HG02759 (cell line): ENCODE results near the gene MICAL3.
"Not testable (repeated sequence)": the region's sequence is repeated elsewhere in the genome, so short reads cannot be mapped to it uniquely, and the experiment has no call there.

ENCODE experiments used
- ATAC-seq: cut with Tn5 transposase; IDR thresholded peaks from one replicate; pipeline ENCODE4 v1.9.1; 2021; ENCODE audit warnings: mild to moderate bottlenecking, moderate library complexity; ENCODE audit not compliant: unreplicated experiment

MICAL3 gene

DNA sequence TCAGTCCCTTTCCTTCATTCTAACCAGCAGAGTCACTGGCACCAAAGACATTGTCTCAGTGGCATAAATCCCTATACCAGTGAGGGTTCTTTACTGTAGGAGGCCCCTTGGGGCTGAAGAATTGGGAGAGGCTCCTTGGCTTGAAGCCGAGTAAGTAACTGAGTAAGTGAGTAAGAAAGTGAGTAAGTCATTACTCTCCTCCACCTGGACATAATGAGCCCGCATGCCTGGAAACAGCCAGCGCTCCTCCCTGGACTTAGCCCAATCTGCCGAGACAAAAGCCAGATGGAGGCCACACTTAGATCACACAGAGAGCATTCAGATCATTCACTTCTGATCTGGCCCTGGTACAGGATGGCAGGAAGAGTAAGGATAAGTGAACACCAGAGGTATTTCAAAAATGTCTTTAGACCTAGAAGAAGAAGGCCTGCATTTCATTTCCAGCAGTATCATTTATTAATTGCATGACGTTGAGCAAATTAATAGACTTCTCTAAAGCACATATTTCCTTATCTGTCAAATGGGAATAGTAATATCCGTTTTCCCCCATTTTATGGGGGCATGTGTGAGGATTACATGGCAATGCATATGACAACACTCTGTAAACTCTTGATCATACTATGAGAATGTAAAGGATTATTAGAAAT lies 8.2 kb upstream of the MICAL3 start:
- ATAC-seq, result no peak

DNA sequence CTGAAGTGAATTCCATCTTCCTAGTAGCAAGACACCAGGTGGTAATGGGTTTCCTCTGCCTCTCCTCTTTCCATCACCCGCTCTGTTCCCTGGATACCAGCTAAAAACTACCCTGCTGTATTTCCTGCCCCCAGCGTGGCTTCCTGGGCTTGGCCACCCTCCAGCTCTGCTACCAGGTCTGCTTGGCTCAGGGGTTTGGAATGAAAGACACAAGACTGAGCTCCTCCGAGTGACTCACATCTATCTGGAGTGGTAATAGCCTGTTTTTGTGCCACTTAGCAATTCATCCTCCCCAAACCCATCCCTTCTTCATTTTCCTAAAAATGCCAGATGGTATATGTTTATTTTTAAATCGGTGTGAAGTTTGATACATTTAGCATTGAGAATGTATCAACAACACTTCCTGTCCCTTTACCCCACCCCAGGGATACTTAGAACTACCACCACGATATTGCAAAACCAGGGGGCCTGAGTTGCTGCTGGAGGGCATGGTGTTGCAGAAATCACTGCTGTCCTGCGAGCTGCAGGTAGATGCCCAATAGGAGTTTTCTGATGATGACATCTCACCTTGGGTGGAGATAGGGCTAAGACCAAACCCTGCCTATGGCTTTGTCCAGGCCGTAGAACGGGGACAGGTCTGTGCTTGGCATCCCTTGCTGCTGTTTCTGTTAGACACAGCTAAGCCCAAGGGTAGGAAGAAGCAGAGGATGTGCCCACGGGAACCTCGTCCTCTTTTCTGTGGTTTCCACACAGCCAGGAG lies 7.5 kb upstream of the MICAL3 start:
- no peak for ATAC-seq

DNA sequence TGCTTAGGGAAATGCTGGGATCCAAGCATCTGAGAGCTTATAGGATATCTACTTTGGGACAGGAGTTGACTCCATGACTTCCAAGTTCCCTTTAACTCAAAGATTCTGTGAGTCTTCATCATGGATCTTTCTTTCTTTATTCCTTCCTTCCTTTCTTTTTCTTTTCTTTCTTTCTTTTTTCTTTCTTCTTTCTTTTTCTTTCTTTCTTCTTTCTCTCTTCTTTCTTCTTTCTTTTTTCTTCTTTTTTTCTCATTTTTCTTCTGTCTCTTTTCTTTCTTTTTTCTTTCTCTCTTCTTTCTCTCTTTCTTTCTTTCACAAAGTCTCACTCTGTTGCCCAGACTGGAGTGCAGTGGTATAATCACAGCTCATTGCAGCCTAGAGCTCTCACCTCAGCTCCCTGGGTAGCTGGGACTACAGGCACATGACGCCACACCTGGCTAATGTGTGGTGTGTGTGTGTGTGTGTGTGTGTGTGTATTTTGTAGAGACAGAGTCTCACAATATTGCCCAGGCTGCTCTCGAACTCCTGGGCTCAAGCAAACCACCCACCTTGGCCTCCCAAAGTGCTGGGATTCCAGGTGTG lies 5.4 kb upstream of the MICAL3 start:
- ATAC-seq, result no peak

DNA sequence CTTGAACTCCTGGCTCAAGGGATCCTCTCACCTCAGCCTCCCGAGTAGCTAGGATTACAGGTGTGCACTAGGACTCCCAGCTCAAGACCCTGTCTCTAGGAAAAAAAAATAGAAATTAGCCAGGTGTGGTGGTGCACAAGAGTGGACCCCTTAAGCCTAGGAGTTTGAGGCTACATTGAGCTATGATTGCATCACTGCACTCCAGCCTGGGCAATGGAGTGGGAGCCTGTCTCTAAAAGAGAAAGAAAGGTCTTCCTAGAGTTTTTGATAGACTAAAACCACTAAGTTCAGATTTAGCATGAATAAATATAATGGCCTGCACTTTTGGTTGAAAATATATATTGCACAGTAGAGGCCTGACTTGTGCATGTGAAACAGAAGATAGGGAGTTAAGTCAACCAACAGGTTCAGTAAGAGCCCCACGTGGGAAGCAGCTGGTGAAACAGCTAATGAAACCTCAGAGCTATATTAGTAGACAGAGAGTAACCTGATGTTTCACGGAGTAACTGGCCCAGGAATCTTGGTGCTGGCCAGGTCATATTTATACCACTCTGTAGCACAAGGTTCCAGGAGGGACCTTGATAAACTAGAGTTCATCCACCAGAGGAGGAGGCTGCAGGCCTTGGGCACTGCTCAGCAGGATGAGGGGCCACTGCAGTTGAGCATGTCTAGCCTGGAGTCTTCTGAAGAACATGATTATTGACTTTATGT lies 4.6 kb upstream of the MICAL3 start:
- no peak for ATAC-seq

DNA sequence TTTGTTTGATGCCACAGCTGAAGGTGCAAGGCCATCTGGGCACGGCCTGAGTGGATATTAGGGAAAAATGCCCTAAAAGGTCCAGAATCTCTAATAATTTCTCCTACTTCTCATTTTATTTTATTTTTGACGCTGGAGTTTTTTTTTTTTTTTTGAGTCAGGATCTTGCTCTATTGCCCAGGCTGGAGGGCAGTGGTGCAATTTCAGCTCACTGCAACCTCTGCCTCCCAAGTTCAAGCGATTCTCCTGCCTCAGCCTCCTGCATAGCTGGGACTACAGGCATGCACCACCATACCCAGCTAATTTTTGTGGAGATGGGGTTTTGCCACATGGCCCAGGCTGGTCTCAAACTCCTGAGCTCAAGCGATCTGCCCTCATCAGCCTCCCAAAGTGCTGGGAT lies 1.5 kb upstream of the MICAL3 start:
- not testable (repeated sequence) for ATAC-seq

DNA sequence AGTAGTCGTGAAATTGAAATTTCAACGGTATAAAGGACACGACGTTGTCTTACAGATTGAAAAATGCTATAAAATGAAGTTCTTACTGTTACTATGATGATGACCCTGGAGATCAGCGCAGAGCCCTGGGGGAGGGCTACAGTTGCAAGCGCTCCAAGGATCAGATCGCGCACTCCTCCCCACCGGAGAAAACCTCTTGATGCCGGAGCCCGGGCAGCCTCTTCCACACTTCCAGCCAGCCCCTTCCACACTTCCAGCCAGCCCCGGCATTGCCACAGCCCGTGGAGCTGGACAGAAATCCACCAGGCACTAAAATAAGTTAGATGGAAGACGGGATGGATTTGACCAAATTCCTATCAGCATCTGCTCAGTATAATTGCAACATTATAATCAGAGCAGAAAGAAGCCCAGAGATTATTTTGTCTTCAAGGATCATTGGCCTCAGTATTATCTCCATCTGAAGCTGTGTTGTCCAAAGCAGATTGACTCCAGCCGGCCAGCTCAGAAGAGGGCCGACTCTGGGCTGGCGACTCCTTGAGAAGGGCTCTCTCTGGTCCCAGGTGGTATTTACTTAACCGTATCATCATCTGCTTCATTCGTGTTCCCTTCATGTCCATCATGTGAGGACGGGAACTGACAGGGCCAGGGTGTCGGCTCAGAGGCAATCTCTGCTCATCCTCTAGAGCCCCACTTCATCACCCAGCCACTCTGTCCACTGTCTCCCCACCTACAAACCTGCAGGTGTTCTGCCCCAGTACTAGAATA lies 777 bp upstream of the MICAL3 start:
- no peak for ATAC-seq

DNA sequence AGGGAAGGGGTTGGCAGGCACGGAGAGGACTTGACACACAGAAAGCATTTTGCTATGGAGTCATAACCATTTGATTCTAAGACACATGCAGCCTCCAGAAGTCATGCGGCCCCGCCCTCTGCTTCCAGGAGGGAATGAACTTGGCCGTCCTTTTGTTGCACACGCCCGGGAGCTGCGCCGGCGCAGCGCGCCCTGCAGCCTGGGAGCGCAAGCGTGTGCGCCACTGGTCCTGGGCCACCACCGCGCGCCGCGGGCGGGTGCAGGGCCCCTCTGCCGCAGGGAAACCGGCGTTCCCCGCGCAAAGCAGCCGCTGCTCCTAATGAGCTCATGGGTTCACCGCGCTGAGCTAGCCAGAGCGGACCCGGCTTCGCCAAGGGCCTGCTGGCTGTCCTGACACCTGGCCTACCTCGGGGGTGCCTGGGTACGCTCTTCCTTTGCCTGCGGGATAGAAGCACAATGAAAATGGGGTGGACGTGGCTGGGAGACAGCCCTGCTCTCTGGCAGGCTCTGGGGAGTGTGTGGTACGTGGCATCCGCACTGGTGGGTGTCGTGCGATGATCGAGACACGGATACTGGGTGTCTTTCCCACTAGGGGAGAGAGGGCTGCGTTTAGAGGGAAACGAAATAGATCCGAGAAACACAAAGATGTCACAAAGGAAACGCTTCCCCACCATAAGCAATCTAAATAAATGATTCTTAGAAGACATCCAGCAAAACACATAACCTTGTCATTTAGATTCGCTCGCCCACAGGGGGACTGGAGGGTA lies 669 bp downstream of the MICAL3 start:
- no peak for ATAC-seq

DNA sequence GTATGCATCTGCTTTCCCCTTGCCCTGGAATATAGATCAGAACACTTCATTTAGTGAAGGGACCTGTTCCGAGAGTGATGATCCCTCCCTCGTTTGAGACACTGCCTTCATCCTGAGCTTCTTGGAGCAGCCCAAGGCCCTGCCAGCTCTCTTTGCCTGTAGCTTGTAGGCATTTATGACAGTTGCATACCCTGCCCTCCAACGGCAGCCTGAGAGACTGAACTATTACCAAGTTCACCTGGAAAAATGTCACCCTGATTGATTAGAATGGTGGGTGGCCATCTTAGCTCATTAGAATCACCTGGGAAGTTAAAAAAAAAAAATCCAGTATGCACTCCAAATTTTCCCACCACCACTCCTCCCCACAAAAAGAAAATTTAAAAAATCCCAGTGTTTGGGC lies 1.5 kb downstream of the MICAL3 start:
- ATAC-seq, result no peak

DNA sequence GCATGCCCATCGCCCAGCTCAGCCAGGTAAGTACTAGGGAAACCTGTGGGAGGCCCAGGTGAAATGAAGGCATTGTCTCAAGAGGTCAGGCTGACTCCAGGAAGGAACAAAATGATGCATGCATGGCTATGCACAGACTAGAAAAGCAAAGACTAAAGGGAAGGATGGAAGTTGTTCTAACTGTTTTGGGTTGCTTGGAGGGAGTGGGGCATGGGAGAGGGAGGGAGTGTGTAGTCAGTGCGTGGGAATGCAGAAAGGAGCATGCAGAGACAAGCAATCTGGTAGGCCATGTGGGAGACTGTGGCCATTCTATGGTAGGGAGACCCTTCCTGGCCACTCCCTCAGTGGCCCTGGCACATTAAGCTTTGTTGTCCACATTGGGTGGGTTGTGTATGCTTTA lies 2.9 kb downstream of the MICAL3 start:
- ATAC-seq, result no peak

DNA sequence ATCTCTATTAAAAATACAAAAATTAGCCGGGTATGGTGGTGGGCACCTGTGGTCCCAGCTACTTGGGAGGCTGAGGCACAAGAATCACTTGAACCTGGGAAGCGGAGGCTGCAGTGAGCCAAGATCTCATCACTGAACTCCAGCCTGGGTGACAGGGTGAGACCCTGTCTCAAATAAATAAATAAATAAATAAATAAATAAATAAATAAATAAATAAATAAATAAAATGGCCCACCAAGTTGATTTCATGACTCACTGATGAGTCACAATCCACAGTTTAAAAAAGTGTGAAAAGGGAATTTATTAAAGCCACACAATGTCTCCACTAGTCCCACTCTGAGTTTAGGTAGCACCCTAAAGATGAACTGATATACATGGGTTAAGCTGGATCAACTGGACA lies 3.6 kb downstream of the MICAL3 start:
- ATAC-seq, result not testable (repeated sequence)

DNA sequence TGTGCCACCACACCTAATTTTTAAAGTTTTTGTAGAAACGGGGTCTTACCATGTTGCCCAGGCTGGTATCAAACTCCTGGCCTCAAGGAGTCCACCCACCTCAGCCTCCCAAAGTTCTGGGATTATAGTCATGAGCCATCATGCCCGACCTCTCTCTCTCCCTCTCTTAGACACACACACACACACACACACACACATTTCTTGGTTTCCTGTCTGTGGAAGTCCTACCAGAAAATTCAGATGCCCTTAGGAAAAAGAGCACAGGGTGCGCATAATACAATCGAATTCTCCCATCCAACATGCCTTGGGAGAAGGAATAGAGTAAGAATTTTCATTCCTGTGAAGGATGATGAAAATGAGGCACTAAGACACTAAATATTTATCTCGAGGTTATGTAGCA lies 10.4 kb downstream of the MICAL3 start:
- no peak for ATAC-seq

DNA sequence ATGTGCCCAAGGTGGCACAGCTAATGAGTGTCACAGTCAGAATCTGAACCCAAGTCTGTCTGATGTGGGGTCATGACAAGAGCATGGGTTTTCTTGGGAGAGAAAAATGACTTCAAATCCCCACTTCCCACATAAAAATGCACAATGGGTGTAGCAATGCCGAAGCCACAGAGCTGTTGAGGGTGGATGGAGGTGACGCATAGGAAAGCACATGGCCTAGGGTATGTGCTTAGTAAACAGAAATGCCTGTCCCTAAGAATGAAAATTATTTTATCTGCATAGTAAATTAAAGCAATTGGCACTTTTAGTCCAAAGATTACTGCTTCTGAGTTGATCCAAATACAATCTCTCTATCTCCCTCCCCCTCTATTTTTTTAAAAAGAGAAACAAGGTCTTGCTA lies 10.9 kb downstream of the MICAL3 start:
- no peak for ATAC-seq

DNA sequence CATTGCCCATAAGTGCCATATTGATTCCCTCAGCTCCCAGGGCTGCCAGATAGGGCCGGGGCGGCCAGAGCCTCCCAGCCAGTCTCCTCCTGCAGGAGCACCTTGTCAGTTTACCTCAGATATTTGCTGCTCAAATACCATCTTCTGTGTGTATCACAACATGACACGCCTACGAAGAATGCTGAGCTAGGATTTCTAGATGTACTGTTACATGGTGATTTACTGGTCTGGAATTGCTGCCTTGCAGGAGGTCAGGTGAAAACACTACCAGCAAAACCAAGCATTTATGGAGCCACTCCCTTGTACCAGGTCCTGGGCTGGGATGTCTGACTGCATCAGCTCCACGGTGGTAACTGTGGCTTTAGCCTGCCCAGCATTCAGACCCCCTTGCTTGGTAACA lies 11.8 kb downstream of the MICAL3 start:
- ATAC-seq, result no peak

DNA sequence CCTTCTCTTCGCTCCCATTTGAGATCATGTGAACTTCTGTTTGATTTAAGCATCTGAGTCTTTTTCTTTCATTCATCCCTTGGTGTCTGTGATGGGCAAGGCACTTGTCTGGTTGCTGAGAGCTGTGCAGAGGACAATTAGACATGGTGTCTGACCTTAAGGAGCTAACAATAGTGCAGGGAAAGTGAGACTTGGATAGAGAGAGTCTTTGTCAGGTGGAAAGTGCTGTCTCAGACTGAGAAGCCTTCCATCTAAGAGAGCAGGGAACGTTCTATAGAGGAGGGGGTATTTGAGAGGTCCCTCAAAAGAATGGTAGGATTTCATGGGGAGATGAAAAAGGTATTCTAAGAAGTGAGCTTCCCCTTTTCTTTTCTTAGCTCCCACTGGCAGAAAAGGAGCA lies 14.1 kb downstream of the MICAL3 start:
- no peak for ATAC-seq

DNA sequence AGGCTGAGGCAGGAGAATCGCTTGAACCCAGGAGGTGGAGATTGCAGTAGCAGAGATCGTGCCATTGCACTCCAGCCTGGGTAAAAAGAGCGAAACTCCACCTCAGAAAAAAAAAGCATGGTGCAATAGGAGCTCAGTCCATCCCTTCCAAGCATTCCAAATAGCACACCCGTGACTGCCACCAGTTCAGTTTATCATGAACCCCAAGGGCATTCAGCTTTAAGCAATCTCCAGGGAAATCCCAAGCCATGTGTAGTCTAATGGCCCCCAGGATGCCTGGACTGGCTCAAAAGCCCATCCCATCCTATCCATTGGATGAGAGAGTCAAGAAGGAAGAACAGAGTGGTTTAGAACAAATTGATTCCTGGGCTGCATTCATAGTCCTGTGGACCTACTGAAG lies 16.2 kb downstream of the MICAL3 start:
- no peak for ATAC-seq

DNA sequence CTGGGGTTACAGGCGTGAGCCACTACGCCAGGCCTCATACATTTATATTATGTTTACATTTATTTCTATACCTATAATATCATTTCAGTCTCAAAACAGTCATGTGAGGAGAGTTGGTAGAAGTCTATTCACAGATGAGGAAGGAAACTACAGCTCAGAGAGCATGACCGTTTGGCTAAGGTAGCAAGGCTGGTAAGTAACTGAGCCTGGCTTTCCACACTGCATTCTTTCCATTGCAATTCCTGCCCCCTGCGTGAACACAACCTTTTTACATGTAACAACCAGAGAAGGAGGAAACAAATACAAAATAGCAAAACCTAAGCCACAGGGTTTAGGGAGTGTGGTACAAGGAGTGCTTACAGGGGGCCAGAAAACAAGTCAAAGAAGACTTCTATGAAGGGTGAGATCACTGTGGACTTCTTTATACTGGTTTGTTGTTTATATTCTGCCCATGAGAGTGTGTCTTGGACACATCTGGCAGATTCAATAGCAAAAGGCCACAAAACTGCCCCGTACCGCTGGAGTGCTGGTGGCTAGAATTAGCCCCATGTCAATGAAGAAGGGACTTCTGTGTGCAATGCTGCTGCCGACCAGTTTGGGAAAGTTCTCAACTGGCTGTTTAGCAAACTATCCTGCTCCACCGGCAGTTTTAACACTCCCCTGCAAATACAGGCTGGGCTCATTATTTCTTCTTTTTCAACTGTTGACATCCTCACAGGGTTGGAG lies 19.0 kb downstream of the MICAL3 start:
- ATAC-seq, result no peak

DNA sequence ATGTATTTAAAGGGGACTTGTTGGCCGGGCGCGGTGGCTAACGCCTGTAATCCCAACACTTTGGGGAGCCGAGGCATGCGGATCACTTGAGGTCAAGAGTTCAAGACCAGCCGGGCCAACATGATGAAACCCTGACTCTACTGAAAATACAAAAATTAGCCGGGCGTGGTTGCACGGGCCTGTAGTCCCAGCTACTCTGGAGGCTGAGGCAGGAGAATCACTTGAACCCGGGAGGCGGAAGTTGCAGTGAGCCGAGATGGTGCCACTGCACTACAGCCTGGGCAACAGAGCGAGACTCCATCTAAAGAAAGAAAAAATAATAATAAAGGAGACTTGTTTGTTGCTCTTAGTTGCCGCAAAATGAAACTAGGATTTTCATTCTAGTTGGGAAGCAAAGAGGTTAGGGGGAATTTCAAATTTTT lies 22.5 kb downstream of the MICAL3 start:
- ATAC-seq, result not testable (repeated sequence)

DNA sequence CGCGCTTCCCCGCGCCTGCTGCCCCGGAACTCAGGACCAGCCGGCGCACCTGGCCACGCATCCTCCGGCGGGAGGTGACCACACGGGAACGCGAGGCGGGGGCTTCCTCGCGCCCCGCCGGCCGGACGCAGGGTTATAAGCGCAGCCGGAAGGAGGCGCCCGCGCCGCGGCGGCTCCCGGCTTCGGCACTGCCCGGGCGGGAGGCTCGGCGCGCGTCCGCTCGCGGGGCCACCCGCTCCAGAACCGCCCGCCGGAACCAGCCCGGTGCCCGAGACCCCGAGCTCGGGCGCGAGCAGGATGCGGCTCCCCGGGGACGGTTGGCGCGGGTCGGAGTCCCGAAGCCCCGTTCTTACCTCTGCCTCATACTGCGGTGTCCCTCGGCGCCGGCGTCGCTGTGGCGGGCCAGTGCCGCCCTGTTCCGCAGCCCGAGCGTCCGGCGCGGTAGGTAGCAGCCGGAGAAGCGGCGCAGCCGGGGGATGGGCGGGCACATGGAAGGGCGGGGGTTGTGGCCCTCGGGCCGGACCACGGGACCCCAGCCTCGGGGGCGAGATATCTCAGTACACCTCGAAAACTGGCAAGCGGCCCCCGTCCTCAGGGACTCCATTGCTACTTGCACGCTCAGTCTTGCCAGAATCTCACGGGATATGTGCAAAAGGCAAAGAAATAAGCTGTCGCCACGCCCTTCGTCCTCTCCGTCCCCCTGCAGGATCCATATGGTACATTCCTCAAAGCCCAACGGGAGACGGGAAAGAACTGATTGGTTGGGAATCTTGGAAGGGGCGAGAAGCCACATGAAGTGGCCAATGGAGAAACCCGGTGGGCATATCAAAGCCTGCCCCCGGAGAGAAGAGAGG lies 23.1 kb downstream of the MICAL3 start:
- no peak for ATAC-seq
